ENCODE measurements around the gene MYO16. TPM values are rescaled to one million over a fixed set of nuclear protein-coding genes. Genes with fewer than 3 reads are reported as not detected.
A peak's percentile ranks its signal among the peaks of the same experiment; 100 is the strongest.

MYO16 gene
- polyA plus RNA-seq, 2 of the 4 experiments (the other 2 are of a cell fraction): 0.03 to 0.06 TPM

- 50% methylated on average over 1 of the region's 1 CpG for WGBS (ENCODE audit: missing lambda C conversion rate)
- CTCF ChIA-PET: no interaction called here
- no peak for ATAC-seq
- Histone ChIP-seq H3K4me3 (no peak overlapping the region), H3K27ac (peak overlapping the region; percentile 85 to 89), H3K4me1 (peaks cover 80% of the 10 kb centered on the region), H3K9me3 (no peaks in the 10 kb centered on the region), H3K4me2 (peak overlapping the region; percentile 24; the same call in 2 of the 3 replicates)
- TF ChIP-seq BHLHE40 (IDR thresholded peaks at IDR 0.05; ENCODE audit: low read depth, low read length): no peak
- TF ChIP-seq ZC3H11A (IDR thresholded peaks at IDR 0.05): no peak
- TF ChIP-seq MAFK (IDR thresholded peaks at IDR 0.05; ENCODE audit: partially characterized antibody): no peak
- TF ChIP-seq SREBF2 (IDR thresholded peaks at IDR 0.05): no peak
- no peak for TF ChIP-seq NFE2L2 (conservative IDR thresholded peaks at IDR 0.05; ENCODE audit: low read length)
- TF ChIP-seq HMGXB4 (CRISPR knock-in tag; IDR thresholded peaks at IDR 0.05; ENCODE audit: borderline replicate concordance): no peak
- no peak for TF ChIP-seq CBX8 (IDR thresholded peaks at IDR 0.05)
- TF ChIP-seq HOXA7 (CRISPR knock-in tag; IDR thresholded peaks at IDR 0.05): no peak
- no peak for TF ChIP-seq JUN (IDR thresholded peaks at IDR 0.05)
- TF ChIP-seq ATOH8 (CRISPR knock-in tag; IDR thresholded peaks at IDR 0.05; ENCODE audit: low read depth): no peak
- TF ChIP-seq FOSB (CRISPR knock-in tag; IDR thresholded peaks at IDR 0.05): no peak
- no peak for TF ChIP-seq SMC3 (IDR thresholded peaks at IDR 0.05)
- no peak for TF ChIP-seq GATA3 (IDR thresholded peaks at IDR 0.05; ENCODE audit: borderline replicate concordance)
- no peak for TF ChIP-seq ZSCAN20 (CRISPR knock-in tag; IDR thresholded peaks at IDR 0.05)
- TF ChIP-seq CEBPB (IDR thresholded peaks at IDR 0.05): no peak
- TF ChIP-seq ESRRA (IDR thresholded peaks at IDR 0.05; ENCODE audit: borderline replicate concordance, low read length): no peak
- no peak for FAIRE-seq
- DNase-seq (ENCODE audit: low read depth in 1 of 2, low spot score in 1 of 2): no peak
- POLR2A ChIA-PET: no interaction called here
These were observed 624.9 kb downstream of the MYO16 start for GRCh38 chr13:109254274-109254673.

GRCh38 chr13:109255141-109255856 lies 625.9 kb downstream of the MYO16 start:
- Histone ChIP-seq H3K4me1 (peaks cover 81% of the 10 kb centered on the region), H3K4me2 (no peak overlapping the region), H3K27ac (peak overlapping the region; percentile 85 to 89; a peak in 5 of 6 replicates), H3K4me3 (no peak overlapping the region), H3K9me3 (no peaks in the 10 kb centered on the region; the same call in 2 of the 3 replicates)
- DNase-seq (ENCODE audit: low read depth in 1 of 2, low spot score in 1 of 2) (no peak), ATAC-seq (no peak), FAIRE-seq (no peak)
- POLR2A ChIA-PET: no interaction called here
- WGBS (ENCODE audit: missing lambda C conversion rate): 90% methylated on average over 4 of the region's 4 CpGs
- CTCF ChIA-PET: no interaction called here
- no peak for TF ChIP-seq CTCF (IDR thresholded peaks at IDR 0.05)
- TF ChIP-seq KDM5A (IDR thresholded peaks at IDR 0.05): no peak
- TF ChIP-seq CBX2 (IDR thresholded peaks at IDR 0.05; ENCODE audit: borderline replicate concordance, low read depth): no peak
- TF ChIP-seq HOXB5 (CRISPR knock-in tag; IDR thresholded peaks at IDR 0.05): no peak
- TF ChIP-seq ZSCAN20 (CRISPR knock-in tag; IDR thresholded peaks at IDR 0.05): no peak
- no peak for TF ChIP-seq RAD21 (conservative IDR thresholded peaks at IDR 0.05 in 1 of 2, IDR thresholded peaks at IDR 0.05 in 1 of 2)
- no peak for TF ChIP-seq ZFP36 (IDR thresholded peaks at IDR 0.05; ENCODE audit: borderline replicate concordance, partially characterized antibody)
- TF ChIP-seq BCL3 (IDR thresholded peaks at IDR 0.05): no peak
- no peak for TF ChIP-seq FOSL2 (IDR thresholded peaks at IDR 0.05)
- TF ChIP-seq FOSL2 (CRISPR knock-in tag; IDR thresholded peaks at IDR 0.05): no peak
- no peak for TF ChIP-seq MAFK (IDR thresholded peaks at IDR 0.05; ENCODE audit: partially characterized antibody)
- no peak for TF ChIP-seq MYC (IDR thresholded peaks at IDR 0.05; ENCODE audit: borderline replicate concordance, low read length)
- TF ChIP-seq HMGXB4 (CRISPR knock-in tag; IDR thresholded peaks at IDR 0.05; ENCODE audit: borderline replicate concordance): no peak
- TF ChIP-seq ZNF302 (CRISPR knock-in tag; IDR thresholded peaks at IDR 0.05): no peak
- TF ChIP-seq HOXA7 (CRISPR knock-in tag; IDR thresholded peaks at IDR 0.05): no peak
